K562 (cell line): Measurements from ENCODE around the gene RPN1. TPM values are rescaled to one million over a fixed set of nuclear protein-coding genes. Genes with fewer than 3 reads are reported as not detected.

ENCODE experiments used
- E2F4 ChIP-seq: sonication (generic); formaldehyde crosslinking; IDR thresholded peaks from 2 replicates; pipeline ENCODE4 v1.8.0; 2022; ENCODE audit warnings: mild to moderate bottlenecking, low read depth, missing genetic modification reagents
- ELF4 ChIP-seq: fragments of 450-650 bp; formaldehyde crosslinking; IDR thresholded peaks from 2 replicates; pipeline ENCODE4 v1.4.0; 2022; ENCODE audit warnings: missing genetic modification characterization
- FOXO4 ChIP-seq: fragments of 450-650 bp; formaldehyde crosslinking; IDR thresholded peaks from 2 replicates; pipeline ENCODE4 v1.4.0; 2020; ENCODE audit warnings: mild to moderate bottlenecking, moderate library complexity
- HDAC8 ChIP-seq: fragments of 450-650 bp; IDR thresholded peaks from 2 replicates; pipeline ENCODE4 v1.6.1; 2016; ENCODE audit warnings: mild to moderate bottlenecking, missing genetic modification characterization, moderate library complexity, missing compliant biosample characterization
- HINFP ChIP-seq: fragments of 450-650 bp; conservative IDR thresholded peaks from 2 replicates; pipeline ENCODE4 v1.6.1; 2016; ENCODE audit warnings: missing genetic modification characterization, low read depth, mild to moderate bottlenecking, control low read depth, missing compliant biosample characterization
- HNRNPL ChIP-seq: fragments of 200-400 bp; formaldehyde crosslinking; IDR thresholded peaks from 2 replicates; pipeline ENCODE4 v1.6.1; 2017; ENCODE audit warnings: low read depth, mild to moderate bottlenecking, low read length
- HNRNPLL ChIP-seq: fragments of 200-400 bp; formaldehyde crosslinking; IDR thresholded peaks from 2 replicates; pipeline ENCODE4 v1.6.1; 2017; ENCODE audit warnings: low read length, low read depth, mild to moderate bottlenecking; ENCODE audit not compliant: poor library complexity, severe bottlenecking
- IFI16 ChIP-seq: fragments of 250-450 bp; sonication (Bioruptor Pico); IDR thresholded peaks from 2 replicates; pipeline ENCODE4 v2.1.2; 2022; ENCODE audit warnings: mild to moderate bottlenecking, inconsistent platforms
- JUND ChIP-seq, 2 experiments: IDR thresholded peaks; 2 replicates in 1 of 2; 3 replicates in 1 of 2; pipeline ENCODE4 v1.6.1; 2011; ENCODE audit warnings: borderline replicate concordance in 2 of 2, low read depth in 2 of 2, low read length in 2 of 2, improper control_type of control experiment in 1 of 2, missing biosample characterization in 1 of 2, missing genetic modification characterization in 1 of 2, missing genetic modification reagents in 1 of 2
- MAFF ChIP-seq: IDR thresholded peaks from 2 replicates; pipeline ENCODE4 v1.6.1; 2012; ENCODE audit warnings: low read length, improper control_type of control experiment
- NFE2 ChIP-seq: IDR thresholded peaks from 2 replicates; pipeline ENCODE4 v1.6.1; 2014; ENCODE audit warnings: antibody characterized with exemption, low read depth
- PHF21A ChIP-seq: fragments of 450-650 bp; IDR thresholded peaks from 2 replicates; pipeline ENCODE4 v1.6.1; 2017; ENCODE audit warnings: low read depth, borderline replicate concordance
- RCOR1 ChIP-seq, 2 experiments: IDR thresholded peaks; 2 replicates each; pipeline ENCODE4 v1.6.1; 2012; ENCODE audit warnings: low read depth in 2 of 2, low read length in 2 of 2, borderline replicate concordance in 1 of 2, improper control_type of control experiment in 1 of 2
- TRIM28 ChIP-seq: fragments of 450-650 bp; IDR thresholded peaks from 2 replicates; pipeline ENCODE4 v1.6.1; 2017
- XRCC3 ChIP-seq: fragments of 450-650 bp; IDR thresholded peaks from 2 replicates; pipeline ENCODE4 v1.6.1; 2017; ENCODE audit warnings: mild to moderate bottlenecking, moderate library complexity
- ZNF384 ChIP-seq: IDR thresholded peaks from 2 replicates; pipeline ENCODE4 v1.6.1; 2012; ENCODE audit warnings: low read depth, low read length, improper control_type of control experiment
- ZNF586 ChIP-seq: fragments of 450-650 bp; formaldehyde crosslinking; conservative IDR thresholded peaks from 2 replicates; pipeline ENCODE4 v1.4.0; 2020; ENCODE audit warnings: mild to moderate bottlenecking, moderate library complexity
- ZNF76 ChIP-seq: fragments of 250-450 bp; sonication (Bioruptor Pico); IDR thresholded peaks from 2 replicates; pipeline ENCODE4 v1.4.0; 2020; ENCODE audit warnings: mild to moderate bottlenecking, moderate library complexity, borderline replicate concordance
- ZNF764 ChIP-seq: fragments of 250-450 bp; sonication (Bioruptor Pico); IDR thresholded peaks from 2 replicates; pipeline ENCODE4 v1.4.0; 2020; ENCODE audit warnings: low read depth, mild to moderate bottlenecking, moderate library complexity
- polyA plus RNA-seq, 8 experiments: library from polyadenylated mRNA; depleted of rRNA in 4 of 8; stranded (reverse) in 5 of 8; unstranded in 3 of 8; fragments of >200 nt; fragmentation: Nextera tagmentation in 2 of 8; fragmentation: Illumina TruSeq in 1 of 8; extraction: Ambion mirVana in 2 of 8; extraction: Trizol in 1 of 8; gene quantifications; 2 replicates each; pipeline versions ENCODE4 v1.2.1 to v1.2.3, GENCODE V29; 2011 to 2014; ENCODE audit warnings: inconsistent platforms in 1 of 8, missing spikeins in 1 of 8
- total RNA-seq, 7 experiments: library from RNA; depleted of rRNA in 6 of 7; stranded (reverse); fragments of >200 nt in 6 of 7; fragmentation: Illumina TruSeq in 2 of 7; extraction: Trizol in 2 of 7; gene quantifications; 2 replicates each; pipeline versions ENCODE4 v1.2.1 to v1.2.3, GENCODE V29; 2011 to 2021; ENCODE audit warnings: low replicate concordance in 1 of 7
- TF ChIP-seq, protein P1 (sequence below): conservative IDR thresholded peaks from 2 replicates; pipeline ENCODE4 v1.6.1; 2011; ENCODE audit warnings: low read depth, mild to moderate bottlenecking, low read length; ENCODE audit not compliant: control insufficient read depth
- TF ChIP-seq, protein P2 (sequence below): fragments of 250-450 bp; sonication (Bioruptor Pico); IDR thresholded peaks from 2 replicates; pipeline ENCODE4 v1.5.0; 2021

RPN1 gene
- total and polyA plus RNA-seq, 9 of the 15 experiments (the other 6 are each of a cell fraction or from before 2014, with no cell fraction given): 39.5 to 300 (median 148) TPM

- TF ChIP-seq, protein P1, sequence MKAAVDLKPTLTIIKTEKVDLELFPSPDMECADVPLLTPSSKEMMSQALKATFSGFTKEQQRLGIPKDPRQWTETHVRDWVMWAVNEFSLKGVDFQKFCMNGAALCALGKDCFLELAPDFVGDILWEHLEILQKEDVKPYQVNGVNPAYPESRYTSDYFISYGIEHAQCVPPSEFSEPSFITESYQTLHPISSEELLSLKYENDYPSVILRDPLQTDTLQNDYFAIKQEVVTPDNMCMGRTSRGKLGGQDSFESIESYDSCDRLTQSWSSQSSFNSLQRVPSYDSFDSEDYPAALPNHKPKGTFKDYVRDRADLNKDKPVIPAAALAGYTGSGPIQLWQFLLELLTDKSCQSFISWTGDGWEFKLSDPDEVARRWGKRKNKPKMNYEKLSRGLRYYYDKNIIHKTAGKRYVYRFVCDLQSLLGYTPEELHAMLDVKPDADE: peak; percentile 17; the same call in 1 of the 2 replicates
- no peak for TF ChIP-seq XRCC3
- TF ChIP-seq PHF21A: no peak
- TF ChIP-seq E2F4 (CRISPR knock-in tag): no peak
- TF ChIP-seq ZNF76 (CRISPR knock-in tag): 0 out of 2 replicates have a peak, but pooled peaks have one; percentile 27
- no peak for TF ChIP-seq HDAC8 (tag)
- TF ChIP-seq HNRNPLL: peak; percentile 60
- TF ChIP-seq HINFP: no peak
- no peak for TF ChIP-seq IFI16 (CRISPR knock-in tag)
- TF ChIP-seq TRIM28: no peak
- TF ChIP-seq JUND (IDR thresholded peaks at IDR 0.05; ENCODE audit: borderline replicate concordance, low read depth, low read length): no peak; the same call in 1 of the 2 replicates
- peak; percentile 50; the same call in 2 of the 3 replicates for TF ChIP-seq JUND (tag; IDR thresholded peaks at IDR 0.05; ENCODE audit: borderline replicate concordance, low read depth, low read length)
- no peak for TF ChIP-seq MAFF
- TF ChIP-seq ELF4 (CRISPR knock-in tag): no peak
- no peak for TF ChIP-seq FOXO4 (CRISPR knock-in tag)
- TF ChIP-seq ZNF384: 0 out of 2 replicates have a peak, but pooled peaks have one; percentile 6
- TF ChIP-seq HNRNPL: no peak
- TF ChIP-seq ZNF764 (CRISPR knock-in tag): no peak
- TF ChIP-seq, protein P2, sequence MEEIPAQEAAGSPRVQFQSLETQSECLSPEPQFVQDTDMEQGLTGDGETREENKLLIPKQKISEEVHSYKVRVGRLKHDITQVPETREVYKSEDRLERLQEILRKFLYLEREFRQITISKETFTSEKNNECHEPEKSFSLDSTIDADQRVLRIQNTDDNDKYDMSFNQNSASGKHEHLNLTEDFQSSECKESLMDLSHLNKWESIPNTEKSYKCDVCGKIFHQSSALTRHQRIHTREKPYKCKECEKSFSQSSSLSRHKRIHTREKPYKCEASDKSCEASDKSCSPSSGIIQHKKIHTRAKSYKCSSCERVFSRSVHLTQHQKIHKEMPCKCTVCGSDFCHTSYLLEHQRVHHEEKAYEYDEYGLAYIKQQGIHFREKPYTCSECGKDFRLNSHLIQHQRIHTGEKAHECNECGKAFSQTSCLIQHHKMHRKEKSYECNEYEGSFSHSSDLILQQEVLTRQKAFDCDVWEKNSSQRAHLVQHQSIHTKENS (CRISPR knock-in tag): no peak
- no peak for TF ChIP-seq RCOR1 (IDR thresholded peaks at IDR 0.05; ENCODE audit: borderline replicate concordance in 1 of 2, low read depth in 2 of 2, low read length in 2 of 2)
- no peak; the same call in 1 of the 2 replicates for TF ChIP-seq NFE2
- no peak for TF ChIP-seq ZNF586 (CRISPR knock-in tag)
Observed at GRCh38 chr3:128680603-128681368, 30.2 kb upstream of the RPN1 start (continued).
